ENCODE results near the gene SUSD3.

SUSD3 gene

DNA sequence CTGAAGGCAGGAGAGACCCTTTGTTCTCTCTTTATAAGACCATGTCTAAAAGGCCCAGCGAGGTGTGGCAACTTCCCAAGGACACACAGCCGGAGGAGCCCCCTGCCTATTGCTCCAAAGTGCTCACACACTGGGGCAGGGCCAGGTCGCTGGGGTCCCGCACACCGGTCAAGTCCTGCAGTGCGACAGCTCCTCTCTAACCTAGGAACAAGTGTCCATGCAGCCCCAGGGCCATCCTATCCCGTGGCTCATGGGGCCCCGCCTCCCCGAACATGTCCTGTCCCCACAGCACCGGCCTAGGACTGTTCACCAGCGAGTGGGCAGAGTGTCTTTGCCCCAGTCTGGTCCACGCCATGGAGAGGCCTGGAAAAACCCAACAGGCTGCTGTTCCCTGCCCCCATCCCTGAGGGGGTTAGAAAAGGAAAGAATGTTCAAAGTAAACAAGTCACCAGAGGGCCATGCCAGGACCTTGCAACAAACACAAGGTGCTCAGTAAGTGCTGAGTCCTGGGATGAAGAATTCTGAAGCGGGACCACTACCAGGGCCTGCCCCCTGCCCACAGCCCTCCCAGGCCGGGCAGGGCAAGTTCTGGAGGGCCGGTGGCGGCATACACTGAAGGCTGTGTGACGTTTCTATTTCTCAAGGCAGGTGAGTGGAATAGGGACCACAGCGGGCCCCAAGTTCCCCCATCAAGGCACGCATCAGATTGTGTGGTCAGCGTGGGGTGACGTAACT, 74.6 kb downstream of the SUSD3 start:
- H3K4me2 ChIP-seq (ENCODE audit: low read length) = peak overlapping the region; percentile 93
- peak overlapping the region; percentile 98 for H3K27ac ChIP-seq
- H3K79me2 ChIP-seq = peaks cover 34% of the 10 kb centered on the region
- H3K4me1 ChIP-seq = peaks cover 29% of the 10 kb centered on the region
- no peak for TF ChIP-seq CTCF (IDR thresholded peaks at IDR 0.05)
- peak overlapping the region; percentile 81 for H2AFZ ChIP-seq
- no peaks in the 10 kb centered on the region for H3K36me3 ChIP-seq (ENCODE audit: control insufficient read depth, insufficient read depth, low read length)
- no peaks in the 10 kb centered on the region for H3K27me3 ChIP-seq (ENCODE audit: control insufficient read depth, insufficient read depth, low read length)
- peak overlapping the region; percentile 72 for H3K9ac ChIP-seq
- H3K9me3 ChIP-seq (ENCODE audit: control insufficient read depth, low read length) = no peaks in the 10 kb centered on the region
- H3K4me3 ChIP-seq (ENCODE audit: low read depth, low read length) = peak overlapping the region; percentile 94

- no peak for TF ChIP-seq CTCF (IDR thresholded peaks at IDR 0.05)
- Histone ChIP-seq H3K4me2 (ENCODE audit: low read length) (peak overlapping the region; percentile 93), H3K79me2 (peaks cover 34% of the 10 kb centered on the region), H3K9ac (peak overlapping the region; percentile 72), H3K4me3 (ENCODE audit: low read depth, low read length) (peak overlapping the region; percentile 94), H3K27ac (peak overlapping the region; percentile 98), H3K4me1 (peaks cover 29% of the 10 kb centered on the region), H3K9me3 (ENCODE audit: control insufficient read depth, low read length) (no peaks in the 10 kb centered on the region), H3K36me3 (ENCODE audit: control insufficient read depth, insufficient read depth, low read length) (no peaks in the 10 kb centered on the region), H2AFZ (peak overlapping the region; percentile 81), H3K27me3 (ENCODE audit: control insufficient read depth, insufficient read depth, low read length) (no peaks in the 10 kb centered on the region)
Measured at GRCh38 chr9:93133681-93134014, 75.1 kb downstream of the SUSD3 start.

DNA sequence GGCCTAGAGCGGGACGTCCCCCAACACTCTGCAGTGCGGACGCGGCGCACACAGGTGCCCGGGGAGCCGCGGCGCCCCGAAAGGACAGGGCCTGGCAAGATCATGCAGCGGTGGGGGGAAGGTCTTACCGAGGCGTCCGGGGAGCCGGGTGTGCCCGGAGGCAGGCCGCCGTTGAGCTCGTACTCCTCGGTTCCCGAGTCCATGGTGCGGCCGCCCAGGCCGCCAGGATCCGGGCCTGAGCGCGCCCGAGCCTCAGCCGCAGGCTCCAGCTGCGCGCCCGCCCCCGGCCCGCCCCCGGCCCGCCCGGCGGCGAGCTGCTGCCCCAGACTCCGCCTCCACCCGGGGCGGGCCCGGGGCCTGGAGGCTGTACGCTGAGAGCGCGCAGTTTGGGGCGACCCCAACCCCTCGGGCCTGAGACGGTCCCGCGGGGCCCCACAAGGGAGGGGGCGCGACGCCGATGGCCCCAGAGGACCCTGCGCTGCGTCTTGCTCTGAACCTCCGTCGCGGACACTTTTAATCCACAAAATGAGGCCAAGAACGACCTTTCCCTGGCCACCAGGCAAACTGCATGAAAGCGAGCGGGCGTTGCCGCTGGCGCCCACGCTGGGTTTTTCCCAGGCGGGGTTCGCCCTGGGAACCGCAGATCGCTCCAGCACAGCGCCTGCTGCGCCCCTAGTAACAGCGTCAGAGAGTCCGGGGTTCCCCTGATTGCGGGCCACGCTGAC, 75.7 kb downstream of the SUSD3 start, which contains the start of gene NINJ1:
TSS of gene NINJ1 (minus strand) at position 237 of the 725 bp plus-strand sequence. CDS start at position 203, 34 bp downstream.
- Histone ChIP-seq H2AFZ (peak within 1 kb of the TSS; percentile 89), H3K9me3 (ENCODE audit: control insufficient read depth, low read length) (no peaks in the 10 kb centered on the region), H3K4me3 (ENCODE audit: low read depth, low read length) (peak within 1 kb of the TSS; percentile 94), H3K79me2 (peaks cover 31% of the 10 kb centered on the region), H3K27ac (peak within 1 kb of the TSS; percentile 98), H3K27me3 (ENCODE audit: control insufficient read depth, insufficient read depth, low read length) (no peaks in the 10 kb centered on the region), H3K4me2 (ENCODE audit: low read length) (peak within 1 kb of the TSS; percentile 93), H3K36me3 (ENCODE audit: control insufficient read depth, insufficient read depth, low read length) (no peaks in the 10 kb centered on the region), H3K4me1 (peaks cover 26% of the 10 kb centered on the region), H3K9ac (peak within 1 kb of the TSS; percentile 72)
- TF ChIP-seq CTCF (IDR thresholded peaks at IDR 0.05) = no peak
